ENCODE data around the gene VPS41. TPM values are rescaled to one million over a fixed set of nuclear protein-coding genes. Genes with fewer than 3 reads are reported as not detected.

Gene VPS41
- total and polyA plus RNA-seq, 2 of the 13 experiments (the other 11 are each of a cell fraction or from before 2014, with no cell fraction given): 12.1 to 43.4 TPM

DNA sequence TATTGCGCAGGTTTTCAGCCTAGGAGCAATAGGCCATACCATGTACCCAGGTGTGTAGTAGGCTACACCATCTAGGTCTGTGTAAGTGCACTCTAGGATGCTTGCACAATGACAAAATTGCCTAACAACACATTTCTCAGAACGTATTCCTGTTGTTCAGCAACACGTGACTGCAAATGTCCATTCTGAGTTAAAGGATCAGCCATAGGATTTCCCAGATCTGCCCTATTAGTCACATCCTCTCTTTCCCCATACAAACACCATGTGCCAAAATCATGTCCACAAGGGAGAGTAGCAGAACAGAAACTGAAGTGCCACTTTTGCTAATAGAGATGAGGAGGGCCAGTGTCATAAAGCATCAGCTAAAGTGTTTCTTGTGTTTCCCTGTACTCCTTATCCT is 235.2 kb downstream of the VPS41 start (continued):
- TF ChIP-seq, protein P1, sequence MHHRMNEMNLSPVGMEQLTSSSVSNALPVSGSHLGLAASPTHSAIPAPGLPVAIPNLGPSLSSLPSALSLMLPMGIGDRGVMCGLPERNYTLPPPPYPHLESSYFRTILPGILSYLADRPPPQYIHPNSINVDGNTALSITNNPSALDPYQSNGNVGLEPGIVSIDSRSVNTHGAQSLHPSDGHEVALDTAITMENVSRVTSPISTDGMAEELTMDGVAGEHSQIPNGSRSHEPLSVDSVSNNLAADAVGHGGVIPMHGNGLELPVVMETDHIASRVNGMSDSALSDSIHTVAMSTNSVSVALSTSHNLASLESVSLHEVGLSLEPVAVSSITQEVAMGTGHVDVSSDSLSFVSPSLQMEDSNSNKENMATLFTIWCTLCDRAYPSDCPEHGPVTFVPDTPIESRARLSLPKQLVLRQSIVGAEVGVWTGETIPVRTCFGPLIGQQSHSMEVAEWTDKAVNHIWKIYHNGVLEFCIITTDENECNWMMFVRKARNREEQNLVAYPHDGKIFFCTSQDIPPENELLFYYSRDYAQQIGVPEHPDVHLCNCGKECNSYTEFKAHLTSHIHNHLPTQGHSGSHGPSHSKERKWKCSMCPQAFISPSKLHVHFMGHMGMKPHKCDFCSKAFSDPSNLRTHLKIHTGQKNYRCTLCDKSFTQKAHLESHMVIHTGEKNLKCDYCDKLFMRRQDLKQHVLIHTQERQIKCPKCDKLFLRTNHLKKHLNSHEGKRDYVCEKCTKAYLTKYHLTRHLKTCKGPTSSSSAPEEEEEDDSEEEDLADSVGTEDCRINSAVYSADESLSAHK (CRISPR knock-in tag; IDR thresholded peaks at IDR 0.05; ENCODE audit: borderline replicate concordance): no peak
- no peak for TF ChIP-seq ZFYVE20 (CRISPR knock-in tag; IDR thresholded peaks at IDR 0.05; ENCODE audit: borderline replicate concordance, low read depth)
- TF ChIP-seq, protein P2, sequence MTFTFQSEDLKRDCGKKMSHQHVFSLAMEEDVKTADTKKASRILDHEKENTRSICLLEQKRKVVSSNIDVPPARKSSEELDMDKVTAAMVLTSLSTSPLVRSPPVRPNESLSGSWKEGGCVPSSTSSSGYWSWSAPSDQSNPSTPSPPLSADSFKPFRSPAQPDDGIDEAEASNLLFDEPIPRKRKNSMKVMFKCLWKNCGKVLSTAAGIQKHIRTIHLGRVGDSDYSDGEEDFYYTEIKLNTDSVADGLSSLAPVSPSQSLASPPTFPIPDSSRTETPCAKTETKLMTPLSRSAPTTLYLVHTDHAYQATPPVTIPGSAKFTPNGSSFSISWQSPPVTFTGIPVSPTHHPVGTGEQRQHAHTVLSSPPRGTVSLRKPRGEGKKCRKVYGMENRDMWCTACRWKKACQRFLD (CRISPR knock-in tag; IDR thresholded peaks at IDR 0.05; ENCODE audit: borderline replicate concordance): no peak
- TF ChIP-seq, protein P3, sequence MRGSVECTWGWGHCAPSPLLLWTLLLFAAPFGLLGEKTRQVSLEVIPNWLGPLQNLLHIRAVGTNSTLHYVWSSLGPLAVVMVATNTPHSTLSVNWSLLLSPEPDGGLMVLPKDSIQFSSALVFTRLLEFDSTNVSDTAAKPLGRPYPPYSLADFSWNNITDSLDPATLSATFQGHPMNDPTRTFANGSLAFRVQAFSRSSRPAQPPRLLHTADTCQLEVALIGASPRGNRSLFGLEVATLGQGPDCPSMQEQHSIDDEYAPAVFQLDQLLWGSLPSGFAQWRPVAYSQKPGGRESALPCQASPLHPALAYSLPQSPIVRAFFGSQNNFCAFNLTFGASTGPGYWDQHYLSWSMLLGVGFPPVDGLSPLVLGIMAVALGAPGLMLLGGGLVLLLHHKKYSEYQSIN (CRISPR knock-in tag; IDR thresholded peaks at IDR 0.05; ENCODE audit: borderline replicate concordance): no peak
- TF ChIP-seq HOXA7 (CRISPR knock-in tag; IDR thresholded peaks at IDR 0.05): no peak
- no peak for TF ChIP-seq SIX4 (CRISPR knock-in tag; IDR thresholded peaks at IDR 0.05)
- TF ChIP-seq, protein P4, sequence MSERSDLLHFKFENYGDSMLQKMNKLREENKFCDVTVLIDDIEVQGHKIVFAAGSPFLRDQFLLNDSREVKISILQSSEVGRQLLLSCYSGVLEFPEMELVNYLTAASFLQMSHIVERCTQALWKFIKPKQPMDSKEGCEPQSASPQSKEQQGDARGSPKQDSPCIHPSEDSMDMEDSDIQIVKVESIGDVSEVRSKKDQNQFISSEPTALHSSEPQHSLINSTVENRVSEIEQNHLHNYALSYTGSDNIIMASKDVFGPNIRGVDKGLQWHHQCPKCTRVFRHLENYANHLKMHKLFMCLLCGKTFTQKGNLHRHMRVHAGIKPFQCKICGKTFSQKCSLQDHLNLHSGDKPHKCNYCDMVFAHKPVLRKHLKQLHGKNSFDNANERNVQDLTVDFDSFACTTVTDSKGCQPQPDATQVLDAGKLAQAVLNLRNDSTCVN (CRISPR knock-in tag; IDR thresholded peaks at IDR 0.05; ENCODE audit: borderline replicate concordance): no peak

Other genes with a start within 250 kb of the VPS41 start
- not detected in 2 replicates for gene POU6F2, start 68.7 kb upstream of the VPS41 start, total RNA-seq (2016; rRNA removed; fragmentation: Illumina TruSeq; extraction: Trizol)
- gene POU6F2, start 68.7 kb upstream of the VPS41 start, polyA plus RNA-seq (2011; rRNA removed): not detected in 2 replicates

Measured in HepG2 (cell line).